ENCODE results near the gene OSBPL9.

GRCh38 chr1:51726051-51726450 is 109.2 kb downstream of the OSBPL9 start:
- no peak for TF ChIP-seq CTCF (conservative IDR thresholded peaks at IDR 0.05)
- no peak for TF ChIP-seq EZH2 (IDR thresholded peaks at IDR 0.05; ENCODE audit: low read depth)
